GM12801 (cell line): ENCODE data around the gene STAP1.

Source experiments
- TF ChIP-seq, protein P1 (sequence below): IDR thresholded peaks from one replicate; pipeline ENCODE4 v1.5.1; 2011; ENCODE audit warnings: control low read depth; ENCODE audit not compliant: insufficient read length; ENCODE audit errors: extremely low read depth

STAP1 gene

DNA sequence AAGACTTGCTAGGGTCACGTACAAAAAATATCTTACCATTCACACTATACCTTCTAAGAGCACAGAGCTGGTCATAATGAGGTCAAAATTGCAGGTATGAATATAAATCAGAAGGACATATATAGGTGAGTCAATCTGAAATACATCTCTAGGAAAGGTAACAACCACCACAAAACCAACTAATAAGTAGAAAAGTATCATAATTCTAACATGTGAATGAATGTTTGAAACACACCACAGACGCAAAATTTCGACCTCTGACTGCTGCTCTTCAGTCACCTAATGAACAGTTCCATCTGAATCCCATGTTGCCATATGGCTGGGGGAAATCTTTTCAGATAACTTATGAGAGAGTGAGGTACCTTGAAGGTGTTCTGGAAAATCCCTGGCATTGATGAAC, 22.1 kb downstream of the STAP1 start:
- TF ChIP-seq, protein P1, sequence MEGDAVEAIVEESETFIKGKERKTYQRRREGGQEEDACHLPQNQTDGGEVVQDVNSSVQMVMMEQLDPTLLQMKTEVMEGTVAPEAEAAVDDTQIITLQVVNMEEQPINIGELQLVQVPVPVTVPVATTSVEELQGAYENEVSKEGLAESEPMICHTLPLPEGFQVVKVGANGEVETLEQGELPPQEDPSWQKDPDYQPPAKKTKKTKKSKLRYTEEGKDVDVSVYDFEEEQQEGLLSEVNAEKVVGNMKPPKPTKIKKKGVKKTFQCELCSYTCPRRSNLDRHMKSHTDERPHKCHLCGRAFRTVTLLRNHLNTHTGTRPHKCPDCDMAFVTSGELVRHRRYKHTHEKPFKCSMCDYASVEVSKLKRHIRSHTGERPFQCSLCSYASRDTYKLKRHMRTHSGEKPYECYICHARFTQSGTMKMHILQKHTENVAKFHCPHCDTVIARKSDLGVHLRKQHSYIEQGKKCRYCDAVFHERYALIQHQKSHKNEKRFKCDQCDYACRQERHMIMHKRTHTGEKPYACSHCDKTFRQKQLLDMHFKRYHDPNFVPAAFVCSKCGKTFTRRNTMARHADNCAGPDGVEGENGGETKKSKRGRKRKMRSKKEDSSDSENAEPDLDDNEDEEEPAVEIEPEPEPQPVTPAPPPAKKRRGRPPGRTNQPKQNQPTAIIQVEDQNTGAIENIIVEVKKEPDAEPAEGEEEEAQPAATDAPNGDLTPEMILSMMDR, result no peak

DNA sequence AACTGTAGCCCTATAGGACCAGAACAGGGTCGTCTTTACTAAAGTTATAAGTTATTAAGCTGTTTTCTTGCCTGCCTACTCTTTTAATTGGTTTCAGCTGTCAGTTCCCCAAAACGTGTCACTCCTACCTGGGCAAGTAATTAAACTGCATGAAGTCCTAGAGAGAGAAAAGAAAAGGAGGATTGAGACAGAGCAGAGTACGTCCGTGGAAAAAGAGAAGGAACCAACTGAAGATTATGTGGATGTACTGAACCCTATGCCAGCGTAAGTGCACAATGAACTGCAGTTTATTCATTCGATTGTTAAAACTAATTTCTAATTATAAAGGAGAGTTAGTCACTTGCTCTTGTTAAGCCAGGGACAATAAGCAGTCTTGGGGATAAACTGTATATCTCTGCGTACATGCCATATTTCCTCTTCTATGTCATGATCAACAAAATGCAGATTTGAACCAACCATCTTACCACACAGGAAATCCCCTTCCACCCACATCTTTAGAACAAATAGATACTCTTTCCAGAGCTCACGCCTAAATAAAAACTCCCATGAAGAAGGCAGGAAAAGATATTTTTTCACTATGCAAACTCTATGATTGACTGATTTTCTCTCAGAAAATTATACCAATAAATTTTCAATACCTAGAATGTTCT, 22.8 kb downstream of the STAP1 start:
- TF ChIP-seq, protein P1, result no peak

DNA sequence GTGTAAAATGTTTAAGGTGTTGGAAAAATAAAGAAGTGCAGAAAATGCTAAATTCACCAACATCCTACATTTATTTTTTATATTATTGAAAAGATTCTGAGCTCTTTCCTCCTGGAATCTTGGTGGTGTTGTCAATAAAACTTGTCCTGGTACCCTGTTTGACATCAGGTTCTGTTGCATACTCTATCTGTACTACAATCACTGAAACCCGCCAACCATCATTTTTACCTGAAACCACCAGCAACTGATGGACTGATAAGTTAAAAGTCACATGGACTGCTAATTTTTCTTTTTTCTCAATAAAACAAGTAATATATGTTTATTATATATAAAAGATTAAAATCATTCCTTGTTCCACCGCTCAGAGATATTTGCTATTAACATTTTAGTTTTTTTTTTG, 23.4 kb downstream of the STAP1 start:
- TF ChIP-seq, protein P1, result no peak

DNA sequence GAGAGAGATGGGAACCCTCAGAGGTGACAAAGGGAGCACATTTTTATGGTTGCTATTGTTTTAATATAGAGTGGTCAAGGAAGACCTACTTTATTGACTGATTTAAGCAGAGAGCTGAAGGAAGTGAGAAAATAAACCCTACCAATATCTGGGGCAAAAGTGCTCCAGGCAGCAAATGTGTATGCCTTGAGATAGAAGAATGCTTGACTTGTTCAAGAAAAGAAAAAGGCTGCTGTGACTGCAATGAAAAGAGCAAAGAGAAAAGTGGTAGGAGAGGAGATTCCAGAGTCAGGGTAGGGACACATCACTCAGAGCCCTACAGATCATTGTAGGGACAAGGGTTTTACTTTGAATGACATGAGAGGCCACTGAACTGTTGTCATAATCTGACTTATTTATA, 26.0 kb downstream of the STAP1 start:
- TF ChIP-seq, protein P1, result no peak

DNA sequence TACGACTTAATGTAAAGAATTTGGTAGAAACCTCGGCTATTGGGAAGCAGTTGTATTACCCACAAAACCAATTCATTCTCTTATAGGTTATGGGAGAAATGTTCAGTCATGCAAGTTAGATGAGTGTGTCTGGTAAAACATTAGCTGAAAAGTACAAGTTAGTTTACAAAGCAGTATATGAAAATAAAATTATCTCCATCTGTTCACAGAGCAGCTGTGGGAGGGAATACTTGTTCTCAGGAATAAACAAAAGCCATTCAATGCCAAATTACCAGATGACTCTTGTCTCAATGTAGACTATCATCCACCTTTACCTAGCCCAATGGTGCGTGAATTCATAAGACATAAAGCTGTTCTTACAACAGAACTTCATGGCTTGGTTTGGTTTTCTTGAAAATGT, 28.6 kb downstream of the STAP1 start:
- TF ChIP-seq, protein P1, result no peak

DNA sequence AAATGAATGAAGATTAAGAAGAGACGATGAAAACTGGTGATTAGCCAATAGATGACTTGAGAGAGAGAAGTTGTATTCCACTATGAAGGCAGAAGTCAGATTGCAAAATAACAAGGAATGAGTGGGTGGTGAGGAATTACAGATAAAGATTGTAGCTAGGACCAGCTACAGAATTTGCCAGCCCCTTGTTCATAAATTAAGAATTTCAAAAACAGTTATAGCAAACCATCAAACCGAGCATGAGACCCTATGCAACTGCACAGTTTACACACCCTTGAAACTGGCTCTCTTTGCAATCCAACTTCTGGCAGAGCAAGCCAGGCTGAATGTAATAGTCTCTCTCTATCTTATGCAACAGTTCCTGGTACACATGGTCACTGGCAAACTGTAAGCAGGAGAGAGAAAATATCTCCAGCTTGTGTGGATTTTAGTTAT, 35.2 kb downstream of the STAP1 start:
- TF ChIP-seq, protein P1, result no peak

DNA sequence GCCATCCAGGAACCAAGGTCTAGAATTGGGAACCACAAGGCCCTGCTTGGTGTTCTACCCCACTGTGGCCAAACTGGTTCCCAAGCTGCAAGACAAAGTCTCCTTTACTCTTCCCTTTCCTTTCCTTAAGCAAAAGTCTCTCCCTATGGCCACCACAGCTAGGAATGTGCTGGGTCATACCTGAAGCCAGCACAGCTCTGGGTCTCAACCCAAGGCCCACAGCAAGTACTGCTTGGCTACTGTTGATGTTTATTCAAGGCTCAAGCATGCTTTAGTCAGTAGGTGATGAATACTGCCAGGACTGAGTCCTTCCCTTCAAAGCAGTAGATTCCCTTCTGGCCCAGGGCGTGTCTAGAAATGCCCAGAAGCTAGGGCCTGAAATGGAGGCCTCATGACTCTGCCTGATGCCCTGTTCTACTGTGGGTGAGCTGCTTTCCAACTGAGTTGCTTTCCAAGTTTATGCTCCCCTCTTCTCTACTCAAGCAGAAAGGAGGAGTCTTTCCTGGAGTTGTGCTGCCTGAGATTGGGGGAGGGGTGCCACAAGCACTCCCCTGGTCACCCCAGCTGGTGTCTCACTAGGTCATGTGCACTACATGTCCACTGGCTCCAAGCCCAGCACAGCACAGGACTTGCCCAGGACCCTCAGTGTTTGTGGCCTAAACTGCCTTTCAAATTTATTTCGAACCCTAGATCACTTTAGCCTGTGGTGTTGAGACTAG, 44.9 kb downstream of the STAP1 start:
- TF ChIP-seq, protein P1, result no peak
